Colonic mucosa (tissue), 4 donors: Measurements from ENCODE around the gene SCMH1. TPM values are rescaled to one million over a fixed set of nuclear protein-coding genes. Genes with fewer than 3 reads are reported as not detected.

Experiments
- DNase-seq: peaks from one replicate; pipeline ENCODE4 v3.0.0-alpha.2; 2020
- H3K27ac ChIP-seq: fragments of 200-600 bp; one replicate; pipeline ENCODE4 v1.8.0; 2021
- H3K27me3 ChIP-seq: fragments of 200-600 bp; one replicate; pipeline ENCODE4 v1.8.0; 2021
- H3K36me3 ChIP-seq: fragments of 200-600 bp; one replicate; pipeline ENCODE4 v1.8.0; 2021
- H3K4me1 ChIP-seq: fragments of 200-600 bp; one replicate; pipeline ENCODE4 v1.8.0; 2021; ENCODE audit warnings: mild to moderate bottlenecking
- H3K4me3 ChIP-seq: fragments of 200-600 bp; one replicate; pipeline ENCODE4 v1.8.0; 2021
- H3K9ac ChIP-seq, 2 donors: one replicate each; pipeline ENCODE4 v1.7.0; 2013; ENCODE audit warnings: control low read depth in 2 of 2, low read depth in 2 of 2, low read length in 2 of 2
- H3K9me3 ChIP-seq: fragments of 200-600 bp; one replicate; pipeline ENCODE4 v1.8.0; 2021
- CTCF ChIP-seq: fragments of 200-600 bp; IDR thresholded peaks from one replicate; pipeline ENCODE4 v1.8.0; 2022; ENCODE audit warnings: antibody characterized with exemption, mild to moderate bottlenecking
- intact Hi-C: fragments of 100-400 bp; cut with DNase I; formaldehyde crosslinking; loops from one replicate; pipeline ENCODE4 v1.14.1; 2022
- total RNA-seq, 2 donors: library from RNA; stranded (reverse); fragmentation: NEBNext Ultra II Directional in 1 of 2; extraction: Animal tissue kit (Norgen Biotek cat#: 25700) in 1 of 2; gene quantifications; one replicate each; pipeline ENCODE4 v1.2.1, GENCODE V29; 2021
- donor health status: healthy.
- donor health status: DM: no; HTN: no; CAD: no.
- donor health status: DM: no; HTN: no; CAD: no.

The SCMH1 gene
- total RNA-seq, 2 donors from 2014 or later: 26.3 to 32.7 TPM

- no peaks in the 10 kb centered on the region for H3K36me3 ChIP-seq
Observed at GRCh38 chr1:41024953-41025352, 217.2 kb downstream of the SCMH1 start.

GRCh38 chr1:41023279-41023990 lies 218.7 kb downstream of the SCMH1 start:
- Histone ChIP-seq H3K36me3 (no peaks in the 10 kb centered on the region), H3K9ac (no peak overlapping the region), H3K27me3 (no peaks in the 10 kb centered on the region), H3K9me3 (no peaks in the 10 kb centered on the region), H3K4me3 (no peak overlapping the region), H3K4me1 (no peaks in the 10 kb centered on the region), H3K27ac (no peak overlapping the region)
- intact Hi-C loops: no loop called here
- no peak for TF ChIP-seq CTCF
- no peak for DNase-seq

More at GRCh38 chr1:41024953-41025352, 217.2 kb downstream of the SCMH1 start:
- no peak for TF ChIP-seq CTCF
- no peaks in the 10 kb centered on the region for H3K4me1 ChIP-seq
- H3K9ac ChIP-seq: no peak overlapping the region
- no peaks in the 10 kb centered on the region for H3K9me3 ChIP-seq
- H3K27me3 ChIP-seq: no peaks in the 10 kb centered on the region
- intact Hi-C loops: no loop called here
- H3K4me3 ChIP-seq: no peak overlapping the region
- no peak overlapping the region for H3K27ac ChIP-seq
- DNase-seq: no peak

- Histone ChIP-seq H3K36me3 (no peaks in the 10 kb centered on the region), H3K27me3 (no peaks in the 10 kb centered on the region), H3K4me3 (no peak overlapping the region), H3K9ac (no peak overlapping the region), H3K9me3 (no peaks in the 10 kb centered on the region), H3K4me1 (no peaks in the 10 kb centered on the region), H3K27ac (no peak overlapping the region)
- no peak for DNase-seq
- intact Hi-C loops: no loop called here
- no peak for TF ChIP-seq CTCF
Observed at GRCh38 chr1:41022424-41022823, 219.7 kb downstream of the SCMH1 start.

GRCh38 chr1:41021526-41022308 lies 220.4 kb downstream of the SCMH1 start, which contains the start of gene SLFNL1:
Gene SLFNL1 (minus strand): TSS chr1:41021725. CDS start chr1:41020660, 1,065 bp downstream.
- no peak within 1 kb of the TSS for H3K9ac ChIP-seq
- no peaks in the 10 kb centered on the region for H3K4me1 ChIP-seq
- DNase-seq: peak; percentile 36
- TF ChIP-seq CTCF: no peak
- no peak within 1 kb of the TSS for H3K27ac ChIP-seq
- H3K27me3 ChIP-seq: no peaks in the 10 kb centered on the region
- intact Hi-C loops: no loop called here
- no peaks in the 10 kb centered on the region for H3K9me3 ChIP-seq
- H3K36me3 ChIP-seq: no peaks in the 10 kb centered on the region
- no peak within 1 kb of the TSS for H3K4me3 ChIP-seq

- Histone ChIP-seq H3K9ac (no peak overlapping the region), H3K4me1 (no peaks in the 10 kb centered on the region), H3K4me3 (no peak overlapping the region), H3K27me3 (no peaks in the 10 kb centered on the region), H3K36me3 (no peaks in the 10 kb centered on the region), H3K27ac (no peak overlapping the region), H3K9me3 (no peaks in the 10 kb centered on the region)
- intact Hi-C loops: no loop called here
- no peak for TF ChIP-seq CTCF
- DNase-seq: no peak
Observed at GRCh38 chr1:41020654-41021053, 221.5 kb downstream of the SCMH1 start.
